GM18505 (cell line): ENCODE results near the gene PRKN.

Source experiments
- ATAC-seq: cut with Tn5 transposase; IDR thresholded peaks from one replicate; pipeline ENCODE4 v1.9.1; 2021; ENCODE audit not compliant: unreplicated experiment
- POLR2A ChIP-seq: IDR thresholded peaks from 4 replicates; pipeline ENCODE4 v1.6.1; 2011; ENCODE audit warnings: borderline replicate concordance; ENCODE audit not compliant: insufficient read depth, insufficient read length; ENCODE audit errors: extremely low read depth

PRKN gene

DNA sequence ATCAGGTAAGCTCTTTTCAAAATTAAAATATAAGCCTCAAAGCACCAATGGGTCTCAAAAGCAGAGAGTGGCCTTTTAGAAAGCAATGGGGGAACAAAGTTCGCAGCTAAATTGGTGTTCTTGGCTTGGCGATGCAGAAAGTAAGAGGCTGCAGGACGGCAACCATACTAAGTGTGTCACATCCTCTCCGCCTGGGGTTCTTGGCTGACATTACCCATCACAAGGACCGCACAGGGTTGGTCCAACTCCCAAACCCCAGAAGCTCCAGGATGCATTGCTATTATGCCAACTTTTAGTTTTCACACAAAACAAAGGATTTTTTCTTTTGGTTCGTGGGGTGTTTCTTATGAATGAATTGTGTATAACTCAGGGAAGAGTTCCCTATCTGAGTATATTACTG, 124.8 kb downstream of the PRKN start:
- TF ChIP-seq POLR2A, result no peak
- ATAC-seq, result no peak

DNA sequence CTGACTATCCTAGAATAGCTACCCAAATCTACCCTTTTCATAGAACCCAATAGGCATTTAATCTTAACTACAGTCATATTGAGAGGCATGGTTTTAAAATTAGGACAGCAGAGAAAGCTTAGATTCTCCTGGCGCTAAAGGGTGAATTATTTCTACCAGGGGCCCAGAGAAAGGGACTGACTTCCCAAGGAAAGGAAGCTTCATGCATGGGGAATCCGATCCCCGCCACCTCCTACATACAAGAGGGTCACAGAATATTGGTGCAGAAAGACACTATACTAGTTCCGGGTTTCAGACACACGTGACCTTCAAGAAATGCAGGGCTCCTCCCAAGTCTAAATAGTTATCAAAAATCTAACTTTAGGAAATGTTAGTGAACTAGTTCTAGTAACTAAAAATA, 130.9 kb downstream of the PRKN start:
- ATAC-seq, result no peak
- TF ChIP-seq POLR2A, result no peak

DNA sequence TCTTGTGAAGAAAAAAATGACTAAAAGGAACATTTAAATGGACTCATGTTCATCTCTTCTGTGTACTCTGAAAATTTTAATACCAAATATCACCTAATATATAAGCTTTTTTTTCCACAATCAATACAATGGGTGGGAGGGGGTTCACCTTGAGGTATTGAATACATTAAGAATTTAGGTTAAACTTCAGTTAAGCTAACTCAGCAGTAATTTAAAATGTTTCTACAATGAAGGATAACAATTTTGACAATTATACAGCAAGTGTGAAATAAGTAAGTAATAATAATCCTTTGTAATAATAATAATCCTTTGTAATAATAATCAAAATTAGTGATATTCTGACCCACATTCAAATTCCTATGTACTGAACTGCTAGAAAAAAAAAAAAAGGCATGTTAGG, 136.0 kb downstream of the PRKN start:
- TF ChIP-seq POLR2A, result no peak
- no peak for ATAC-seq

DNA sequence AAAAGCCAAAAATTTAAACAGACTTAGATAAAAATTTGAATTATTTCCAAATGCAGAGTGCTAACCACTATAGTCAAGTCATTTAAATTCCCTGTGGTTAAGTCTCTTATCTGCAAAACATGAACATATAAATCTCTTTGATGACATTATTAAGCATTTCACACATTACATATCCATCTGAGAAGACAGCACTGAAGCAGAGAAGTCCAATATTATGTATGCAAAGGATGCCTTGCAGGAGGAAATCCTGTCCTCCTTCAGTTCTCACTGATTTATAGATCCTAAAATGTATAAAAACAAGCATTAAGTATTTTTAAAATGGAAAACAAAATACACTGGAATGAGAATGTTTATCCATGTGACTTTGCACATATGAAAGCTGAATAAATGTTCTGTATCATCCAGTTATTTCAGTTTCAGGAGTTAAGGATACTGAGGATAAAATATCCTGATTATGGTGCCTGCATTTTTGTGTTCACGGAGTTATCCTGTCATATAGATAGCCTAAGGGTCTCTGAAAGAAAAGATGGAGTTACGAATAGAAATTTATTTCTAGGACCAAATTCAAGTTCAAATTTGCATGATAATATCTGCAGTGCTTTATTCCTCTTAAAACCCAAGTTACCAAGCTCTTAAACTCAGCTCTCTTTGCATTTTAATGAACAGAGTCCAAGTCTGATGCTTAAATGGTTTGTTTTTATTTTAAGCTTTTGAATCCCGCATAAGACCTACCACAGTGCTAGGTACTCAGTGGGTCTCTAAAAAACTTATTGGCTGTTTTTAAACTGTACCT, 145.4 kb downstream of the PRKN start:
- no peak for TF ChIP-seq POLR2A
- ATAC-seq, result no peak

DNA sequence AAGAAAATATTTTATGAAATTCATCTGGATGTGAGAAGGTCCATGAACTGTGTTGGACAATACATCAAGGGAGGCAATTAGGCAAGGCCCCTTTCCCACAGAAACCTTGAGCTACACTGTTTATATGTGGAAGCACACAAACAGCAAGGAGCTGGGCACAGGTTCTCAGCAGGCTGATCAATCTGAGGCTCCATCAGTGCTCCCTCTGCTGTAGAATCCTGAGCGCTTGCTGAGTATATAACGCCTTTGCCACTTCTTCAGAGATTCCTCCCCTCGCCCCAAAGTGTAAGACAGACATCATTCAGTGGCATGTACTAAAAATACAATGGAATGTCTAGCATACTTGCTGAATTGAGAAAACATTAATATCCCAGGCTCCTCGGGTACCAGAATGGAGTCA, 146.9 kb downstream of the PRKN start:
- TF ChIP-seq POLR2A, result no peak
- ATAC-seq, result no peak

DNA sequence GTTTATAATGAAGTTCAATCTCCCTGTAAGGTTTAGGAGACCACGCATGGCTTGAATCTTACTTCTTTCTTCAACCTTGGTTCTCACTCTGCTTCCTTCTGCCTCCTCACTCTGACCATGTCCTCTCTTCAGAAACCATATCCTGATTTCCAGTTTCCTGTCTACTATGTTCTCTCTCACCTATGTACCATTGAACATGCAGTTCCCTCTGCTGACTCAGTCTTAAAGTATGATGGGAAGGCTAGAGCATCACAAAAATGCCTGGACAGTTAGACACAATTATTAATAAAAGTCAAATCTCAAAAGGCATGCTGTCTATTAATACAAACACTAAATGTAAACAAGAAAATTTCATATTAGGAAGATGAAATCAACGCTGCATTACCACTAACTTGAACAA, 151.6 kb downstream of the PRKN start:
- TF ChIP-seq POLR2A, result no peak
- no peak for ATAC-seq

GRCh38 chr6:162572240-162572639, 155.3 kb downstream of the PRKN start:
- TF ChIP-seq POLR2A, result no peak
- ATAC-seq, result no peak

- TF ChIP-seq POLR2A, result no peak
- ATAC-seq, result no peak
Measured at GRCh38 chr6:162568266-162568665, 159.3 kb downstream of the PRKN start.

- no peak for TF ChIP-seq POLR2A
- ATAC-seq, result no peak
Measured at GRCh38 chr6:162562041-162562440, 165.5 kb downstream of the PRKN start.

- no peak for TF ChIP-seq POLR2A
- no peak for ATAC-seq
Measured at GRCh38 chr6:162560891-162561290, 166.7 kb downstream of the PRKN start.

DNA sequence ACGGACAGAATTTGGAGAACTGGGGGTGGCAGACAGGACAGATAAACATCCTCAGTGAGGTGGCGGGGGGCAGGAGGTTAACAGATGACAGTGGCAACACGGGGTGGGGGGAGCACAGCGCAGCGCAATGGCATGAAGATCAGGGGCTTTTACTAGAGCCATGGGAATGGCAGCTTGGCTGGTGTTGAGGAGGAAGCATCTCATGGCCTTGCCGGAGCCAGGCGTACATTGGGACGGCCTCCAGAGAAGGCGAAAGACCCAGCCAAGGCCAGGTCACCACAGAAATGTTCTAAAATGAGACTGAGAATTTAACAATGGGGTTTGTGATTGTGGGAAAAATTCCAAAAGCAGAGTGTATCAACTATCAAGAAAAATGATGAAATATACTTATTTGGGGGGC, 173.0 kb downstream of the PRKN start:
- no peak for TF ChIP-seq POLR2A

GRCh38 chr6:162546905-162547304, 180.7 kb downstream of the PRKN start:
- no peak for TF ChIP-seq POLR2A
- ATAC-seq, result no peak

More for the DNA sequence above, 173.0 kb downstream of the PRKN start:
- ATAC-seq, result no peak

DNA sequence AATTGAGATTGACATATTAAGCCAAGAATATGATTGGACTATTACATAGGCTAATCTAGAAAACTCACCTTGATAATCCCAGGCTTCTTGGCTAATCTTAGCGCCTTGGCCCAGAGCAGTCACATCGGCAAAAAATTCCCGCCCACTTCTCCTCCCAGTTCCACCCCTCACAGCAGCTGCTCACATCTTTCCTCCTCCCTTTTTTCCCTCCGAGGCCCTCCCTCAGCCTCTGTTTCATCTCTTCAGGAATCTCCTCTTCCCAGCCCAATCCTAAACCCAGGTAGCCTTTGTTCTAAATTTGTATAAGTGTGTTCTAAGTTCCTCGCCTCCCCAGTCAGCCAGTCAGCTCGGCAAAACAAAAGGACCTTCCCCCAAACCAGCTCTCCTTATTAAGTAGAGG, 184.3 kb downstream of the PRKN start:
- TF ChIP-seq POLR2A, result no peak
- no peak for ATAC-seq

DNA sequence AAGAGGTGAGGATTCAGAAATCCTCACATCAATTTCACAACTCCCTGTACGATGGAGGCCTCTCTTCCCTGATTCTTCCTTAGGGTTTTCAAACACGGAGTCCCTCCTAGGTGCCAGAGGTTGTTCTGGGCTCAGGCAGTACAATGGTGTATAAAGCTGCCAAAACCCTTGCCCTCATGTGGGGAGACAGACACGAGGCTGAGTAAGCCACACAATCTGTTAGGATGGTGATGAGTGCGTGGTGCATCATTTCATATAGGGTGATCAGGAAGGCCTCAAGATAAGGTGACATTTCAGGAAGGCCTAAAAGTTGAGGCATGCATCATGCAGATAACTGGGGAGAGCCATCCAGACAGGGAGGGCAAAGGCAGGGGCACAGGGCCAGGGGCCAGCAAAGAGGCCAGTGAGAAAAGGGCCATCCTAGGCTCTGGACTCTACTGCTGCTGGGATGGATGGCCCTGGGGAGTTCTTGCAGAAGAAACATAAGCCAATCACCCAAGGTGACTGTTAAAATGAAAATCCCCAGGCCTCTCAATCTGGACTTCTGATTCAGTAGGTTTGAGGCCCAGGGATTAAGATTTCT, 186.5 kb downstream of the PRKN start:
- ATAC-seq, result no peak
- no peak for TF ChIP-seq POLR2A
